BE2C (cell line): Measurements from ENCODE around the gene ATP8A2.

Experiments used
- DNase-seq: peaks from one replicate; pipeline ENCODE4 v3.0.0-alpha.2; 2020
- H3K27me3 ChIP-seq: fragments of 250-450 bp; sonication (Bioruptor Pico); 2 replicates; pipeline ENCODE4 v1.5.1; 2020; ENCODE audit warnings: mild to moderate bottlenecking
- H3K36me3 ChIP-seq: fragments of 250-450 bp; sonication (Bioruptor Pico); 2 replicates; pipeline ENCODE4 v1.5.1; 2020; ENCODE audit warnings: mild to moderate bottlenecking
- H3K4me1 ChIP-seq: fragments of 250-450 bp; sonication (Bioruptor Pico); 2 replicates; pipeline ENCODE4 v1.5.1; 2020
- H3K4me3 ChIP-seq: 2 replicates; pipeline ENCODE4 v1.5.1; 2011; ENCODE audit warnings: low read depth, low read length
- H3K9me3 ChIP-seq: fragments of 250-450 bp; sonication (Bioruptor Pico); 2 replicates; pipeline ENCODE4 v1.5.1; 2020
- CTCF ChIP-seq: IDR thresholded peaks from 2 replicates; pipeline ENCODE4 v1.5.1; 2012; ENCODE audit warnings: mild to moderate bottlenecking, low read depth, low read length

Gene ATP8A2

GRCh38 chr13:25683056-25683455, 311.3 kb downstream of the ATP8A2 start:
- Histone ChIP-seq H3K4me3 (no peak overlapping the region), H3K36me3 (no peaks in the 10 kb centered on the region), H3K9me3 (no peaks in the 10 kb centered on the region), H3K4me1 (no peaks in the 10 kb centered on the region), H3K27me3 (0 out of 2 replicates have a peak, but pooled peaks cover 2% of the 10 kb centered on the region)
- TF ChIP-seq CTCF: no peak
- DNase-seq: no peak

GRCh38 chr13:25683662-25684370, 312.0 kb downstream of the ATP8A2 start:
- H3K4me3 ChIP-seq: no peak overlapping the region
- H3K4me1 ChIP-seq: no peaks in the 10 kb centered on the region
- DNase-seq: no peak
- no peaks in the 10 kb centered on the region for H3K9me3 ChIP-seq
- TF ChIP-seq CTCF: no peak
- H3K36me3 ChIP-seq: no peaks in the 10 kb centered on the region
- 0 out of 2 replicates have a peak, but pooled peaks cover 2% of the 10 kb centered on the region for H3K27me3 ChIP-seq

GRCh38 chr13:25684491-25684890, 312.7 kb downstream of the ATP8A2 start:
- no peak for DNase-seq
- no peaks in the 10 kb centered on the region for H3K9me3 ChIP-seq
- no peaks in the 10 kb centered on the region for H3K36me3 ChIP-seq
- H3K4me1 ChIP-seq: no peaks in the 10 kb centered on the region
- H3K27me3 ChIP-seq: 0 out of 2 replicates have a peak, but pooled peaks cover 2% of the 10 kb centered on the region
- no peak for TF ChIP-seq CTCF
- H3K4me3 ChIP-seq: no peak overlapping the region

- no peaks in the 10 kb centered on the region; the same call in 1 of the 2 replicates for H3K27me3 ChIP-seq
- H3K4me3 ChIP-seq: no peak overlapping the region
- no peaks in the 10 kb centered on the region for H3K36me3 ChIP-seq
- no peaks in the 10 kb centered on the region for H3K9me3 ChIP-seq
- no peaks in the 10 kb centered on the region for H3K4me1 ChIP-seq
- no peak for DNase-seq
- no peak for TF ChIP-seq CTCF
Measured at GRCh38 chr13:25686831-25687470, 315.2 kb downstream of the ATP8A2 start.

GRCh38 chr13:25687471-25688225, 315.9 kb downstream of the ATP8A2 start:
- Histone ChIP-seq H3K9me3 (no peaks in the 10 kb centered on the region), H3K36me3 (no peaks in the 10 kb centered on the region), H3K4me3 (no peak overlapping the region), H3K4me1 (no peaks in the 10 kb centered on the region), H3K27me3 (no peaks in the 10 kb centered on the region; the same call in 1 of the 2 replicates)
- DNase-seq: no peak
- no peak for TF ChIP-seq CTCF

- TF ChIP-seq CTCF: no peak
- H3K4me1 ChIP-seq: no peaks in the 10 kb centered on the region
- no peak overlapping the region for H3K4me3 ChIP-seq
- H3K27me3 ChIP-seq: no peaks in the 10 kb centered on the region; the same call in 1 of the 2 replicates
- DNase-seq: no peak
- no peaks in the 10 kb centered on the region for H3K9me3 ChIP-seq
- no peaks in the 10 kb centered on the region for H3K36me3 ChIP-seq
Measured at GRCh38 chr13:25688536-25688935, 316.8 kb downstream of the ATP8A2 start.
